Memory B cell (primary cell): ENCODE data around the gene PTPDC1.
A peak's percentile ranks its signal among the peaks of the same experiment; 100 is the strongest.

Experiments
- ATAC-seq: fragments of 150-1000 bp; cut with Tn5 transposase; 2 replicates; pipeline ENCODE4 v1.10.0; 2021; ENCODE audit warnings: low read depth, mild to moderate bottlenecking, moderate library complexity
- DNase-seq, 2 donors: peaks; one replicate each; pipeline ENCODE4 v3.0.0; 2022; ENCODE audit warnings: low spot score in 2 of 2
- H3K27ac Mint-ChIP-seq: one replicate; pipeline ENCODE4 v1.8.0; 2022; ENCODE audit warnings: mild to moderate bottlenecking, moderate library complexity, mixed read lengths
- H3K27me3 Mint-ChIP-seq: one replicate; pipeline ENCODE4 v1.8.0; 2022; ENCODE audit warnings: mixed read lengths
- H3K36me3 Mint-ChIP-seq: one replicate; pipeline ENCODE4 v1.8.0; 2022; ENCODE audit warnings: mild to moderate bottlenecking, mixed read lengths
- H3K4me1 Mint-ChIP-seq: one replicate; pipeline ENCODE4 v1.8.0; 2022; ENCODE audit warnings: mixed read lengths
- H3K4me3 Mint-ChIP-seq: one replicate; pipeline ENCODE4 v1.8.0; 2022; ENCODE audit warnings: mild to moderate bottlenecking, moderate library complexity, mixed read lengths
- H3K9me3 Mint-ChIP-seq: one replicate; pipeline ENCODE4 v1.8.0; 2022; ENCODE audit warnings: mixed read lengths

Gene PTPDC1

DNA sequence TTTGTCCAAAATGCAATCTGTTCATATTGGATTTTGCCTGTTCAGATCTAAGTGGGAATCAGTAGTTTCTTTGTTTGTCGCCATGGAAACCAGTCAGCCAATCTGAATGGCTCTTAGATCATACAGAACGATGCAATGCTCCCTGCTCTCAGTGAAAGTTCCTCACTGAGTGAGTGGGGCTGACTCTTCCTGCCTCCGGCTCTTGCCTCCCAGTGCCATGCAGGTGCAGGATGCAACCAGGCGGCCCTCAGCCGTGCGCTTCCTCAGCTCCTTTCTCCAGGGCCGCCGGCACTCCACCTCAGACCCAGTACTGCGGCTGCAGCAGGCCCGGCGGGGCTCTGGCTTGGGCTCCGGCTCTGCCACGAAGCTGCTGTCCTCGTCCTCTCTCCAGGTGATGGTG, at the start of gene PTPDC1:
Gene PTPDC1, plus strand, starts transcription at position 151 of the 400 bp plus-strand sequence. Its CDS starts 67 bp downstream, at position 218.
- H3K4me1 Mint-ChIP-seq, result no peaks in the 10 kb centered on the region
- peaks cover 10% of the 10 kb centered on the region for H3K36me3 Mint-ChIP-seq
- no peak within 1 kb of the TSS for H3K27ac Mint-ChIP-seq
- ATAC-seq (no peak), DNase-seq (no peak)
- H3K27me3 Mint-ChIP-seq, result no peaks in the 10 kb centered on the region
- H3K4me3 Mint-ChIP-seq, result no peak within 1 kb of the TSS
- no peaks in the 10 kb centered on the region for H3K9me3 Mint-ChIP-seq

GRCh38 chr9:94034511-94034910, 49.8 kb upstream of the PTPDC1 start:
- Mint-ChIP-seq H3K27ac (no peak overlapping the region), H3K27me3 (no peaks in the 10 kb centered on the region), H3K4me1 (peaks cover 16% of the 10 kb centered on the region), H3K4me3 (no peak overlapping the region), H3K36me3 (peaks cover 5% of the 10 kb centered on the region), H3K9me3 (no peaks in the 10 kb centered on the region)
- no peak for DNase-seq
- no peak for ATAC-seq

DNA sequence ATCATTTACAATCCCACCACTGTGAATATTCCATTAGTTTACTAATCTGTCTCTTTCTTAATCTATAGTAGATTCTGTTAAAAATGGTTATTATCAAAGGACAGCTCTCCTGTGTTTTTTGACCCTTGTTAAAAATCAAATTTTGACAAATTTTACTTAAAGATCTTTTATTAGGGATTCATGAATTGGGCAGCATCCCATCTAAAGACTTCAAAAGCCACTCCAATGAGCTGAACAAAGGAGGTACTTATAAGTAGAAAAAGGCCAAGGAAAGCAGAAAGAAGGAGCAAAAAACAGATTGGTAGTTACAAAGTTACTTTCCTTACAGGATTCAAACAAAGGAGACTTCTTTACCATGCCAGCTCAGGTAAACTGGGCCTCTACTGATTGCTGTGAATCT, 44.5 kb upstream of the PTPDC1 start:
- ATAC-seq, result no peak
- Mint-ChIP-seq H3K27ac (no peak overlapping the region), H3K4me1 (peaks cover 4% of the 10 kb centered on the region), H3K9me3 (no peaks in the 10 kb centered on the region), H3K4me3 (no peak overlapping the region), H3K27me3 (no peaks in the 10 kb centered on the region), H3K36me3 (peaks cover 6% of the 10 kb centered on the region)
- DNase-seq, result no peak

DNA sequence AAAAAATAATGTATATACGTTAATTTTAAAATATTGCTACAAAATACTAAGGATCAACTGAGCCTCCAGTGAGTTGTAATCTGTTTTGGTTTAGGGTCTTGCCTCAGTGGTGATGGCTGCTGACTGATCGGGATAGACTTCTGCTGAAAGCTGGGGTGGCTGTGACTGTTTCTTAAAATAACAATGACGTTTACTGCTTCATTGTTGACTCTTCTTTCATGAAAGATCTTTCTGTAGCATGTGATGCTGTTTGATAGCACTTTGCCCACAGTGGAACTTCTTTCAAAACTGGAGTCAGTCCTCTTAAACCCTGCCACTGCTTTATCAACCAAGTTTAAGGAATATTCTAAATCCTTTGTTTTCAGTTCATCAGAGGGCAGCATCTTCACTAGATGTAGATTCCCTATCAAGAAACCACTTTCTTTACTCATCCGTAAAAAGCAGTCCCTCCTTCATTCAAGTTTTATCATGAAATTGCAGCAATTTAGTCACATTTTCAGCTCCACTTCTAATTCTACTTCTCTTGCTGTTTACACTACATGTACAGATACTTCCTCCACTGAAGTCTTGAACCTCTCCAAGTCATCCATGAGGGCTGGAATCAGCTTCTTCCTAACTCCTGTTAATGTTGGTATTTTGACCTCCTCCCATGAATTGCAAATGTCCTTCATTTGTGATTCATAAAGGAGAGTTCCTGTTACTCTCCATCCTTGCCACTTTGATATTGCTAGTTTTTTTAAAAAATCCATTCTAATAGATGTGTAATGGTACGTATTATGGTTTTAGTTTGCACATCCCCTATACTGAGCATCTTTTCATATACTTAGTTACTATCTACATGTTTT, 41.5 kb upstream of the PTPDC1 start:
- Mint-ChIP-seq H3K4me1 (peaks cover 2% of the 10 kb centered on the region), H3K9me3 (no peaks in the 10 kb centered on the region), H3K27ac (no peak overlapping the region), H3K27me3 (no peaks in the 10 kb centered on the region), H3K36me3 (peaks cover 11% of the 10 kb centered on the region), H3K4me3 (no peak overlapping the region)
- no peak for ATAC-seq
- no peak for DNase-seq

- H3K4me3 Mint-ChIP-seq, result no peak overlapping the region
- peaks cover 3% of the 10 kb centered on the region for H3K9me3 Mint-ChIP-seq
- H3K27me3 Mint-ChIP-seq, result peaks cover 1% of the 10 kb centered on the region
- H3K4me1 Mint-ChIP-seq, result peaks cover 5% of the 10 kb centered on the region
- H3K36me3 Mint-ChIP-seq, result peaks cover 10% of the 10 kb centered on the region
- no peak for DNase-seq
- ATAC-seq, result no peak
- no peak overlapping the region for H3K27ac Mint-ChIP-seq
Observed at GRCh38 chr9:94054716-94055115, 29.5 kb upstream of the PTPDC1 start.

- Mint-ChIP-seq H3K27me3 (peaks cover 1% of the 10 kb centered on the region), H3K9me3 (peaks cover 3% of the 10 kb centered on the region), H3K27ac (no peak overlapping the region), H3K36me3 (peaks cover 15% of the 10 kb centered on the region), H3K4me3 (no peak overlapping the region), H3K4me1 (peaks cover 5% of the 10 kb centered on the region)
- ATAC-seq, result no peak
- no peak for DNase-seq
Observed at GRCh38 chr9:94056442-94056974, 27.8 kb upstream of the PTPDC1 start.

GRCh38 chr9:94057918-94058317, 26.3 kb upstream of the PTPDC1 start:
- H3K27ac Mint-ChIP-seq, result no peak overlapping the region
- no peak overlapping the region for H3K4me3 Mint-ChIP-seq
- peaks cover 7% of the 10 kb centered on the region for H3K9me3 Mint-ChIP-seq

GRCh38 chr9:94061864-94062263, 22.4 kb upstream of the PTPDC1 start:
- Mint-ChIP-seq H3K27me3 (no peaks in the 10 kb centered on the region), H3K4me3 (no peak overlapping the region), H3K4me1 (peaks cover 5% of the 10 kb centered on the region), H3K9me3 (peaks cover 7% of the 10 kb centered on the region), H3K27ac (no peak overlapping the region), H3K36me3 (peaks cover 21% of the 10 kb centered on the region)
- no peak for DNase-seq
- no peak for ATAC-seq

More at GRCh38 chr9:94057918-94058317, 26.3 kb upstream of the PTPDC1 start:
- Mint-ChIP-seq H3K36me3 (peaks cover 25% of the 10 kb centered on the region), H3K4me1 (peaks cover 3% of the 10 kb centered on the region), H3K27me3 (no peaks in the 10 kb centered on the region)
- no peak for ATAC-seq
- DNase-seq, result no peak

- Mint-ChIP-seq H3K36me3 (peaks cover 15% of the 10 kb centered on the region), H3K4me1 (peaks cover 5% of the 10 kb centered on the region), H3K4me3 (peak overlapping the region; percentile 38), H3K27ac (peak overlapping the region; percentile 83), H3K9me3 (peaks cover 5% of the 10 kb centered on the region), H3K27me3 (no peaks in the 10 kb centered on the region)
- DNase-seq, result peak; percentile 71 to 73
- peak; percentile 70 for ATAC-seq
Observed at GRCh38 chr9:94065535-94065961, 18.7 kb upstream of the PTPDC1 start.

- DNase-seq (no peak), ATAC-seq (no peak)
- H3K27me3 Mint-ChIP-seq, result no peaks in the 10 kb centered on the region
- no peak overlapping the region for H3K4me3 Mint-ChIP-seq
- H3K36me3 Mint-ChIP-seq, result peaks cover 19% of the 10 kb centered on the region
- no peak overlapping the region for H3K27ac Mint-ChIP-seq
- H3K9me3 Mint-ChIP-seq, result peaks cover 6% of the 10 kb centered on the region
- H3K4me1 Mint-ChIP-seq, result peaks cover 5% of the 10 kb centered on the region
Observed at GRCh38 chr9:94068257-94068656, 16.0 kb upstream of the PTPDC1 start.

GRCh38 chr9:94076557-94076956, 7.7 kb upstream of the PTPDC1 start:
- Mint-ChIP-seq H3K27ac (no peak overlapping the region), H3K4me3 (no peak overlapping the region), H3K4me1 (no peaks in the 10 kb centered on the region), H3K9me3 (peaks cover 3% of the 10 kb centered on the region), H3K36me3 (peaks cover 24% of the 10 kb centered on the region), H3K27me3 (no peaks in the 10 kb centered on the region)
- ATAC-seq, result no peak
- DNase-seq, result no peak

DNA sequence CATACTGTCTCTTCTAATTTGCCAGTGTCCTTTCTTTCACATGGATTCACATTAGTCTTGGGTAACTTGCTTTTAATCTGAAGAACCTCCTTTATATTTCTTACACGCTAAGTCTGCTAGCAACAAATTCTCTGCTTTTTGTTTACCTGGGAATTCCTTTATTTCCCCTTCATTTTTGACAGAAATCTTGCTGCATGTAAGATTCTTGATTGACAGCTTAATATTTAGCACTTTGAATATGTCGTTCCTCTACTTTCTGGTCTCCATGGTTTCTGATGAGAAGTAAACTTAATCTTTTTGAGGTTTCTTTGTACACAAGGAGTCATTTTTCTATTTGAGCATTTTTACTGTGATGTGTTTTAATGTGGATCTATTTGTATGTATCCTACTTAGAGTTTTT, 6.2 kb upstream of the PTPDC1 start:
- ATAC-seq, result no peak
- Mint-ChIP-seq H3K27me3 (no peaks in the 10 kb centered on the region), H3K9me3 (no peaks in the 10 kb centered on the region), H3K36me3 (peaks cover 17% of the 10 kb centered on the region), H3K4me3 (no peak overlapping the region), H3K4me1 (no peaks in the 10 kb centered on the region), H3K27ac (no peak overlapping the region)
- no peak for DNase-seq

DNA sequence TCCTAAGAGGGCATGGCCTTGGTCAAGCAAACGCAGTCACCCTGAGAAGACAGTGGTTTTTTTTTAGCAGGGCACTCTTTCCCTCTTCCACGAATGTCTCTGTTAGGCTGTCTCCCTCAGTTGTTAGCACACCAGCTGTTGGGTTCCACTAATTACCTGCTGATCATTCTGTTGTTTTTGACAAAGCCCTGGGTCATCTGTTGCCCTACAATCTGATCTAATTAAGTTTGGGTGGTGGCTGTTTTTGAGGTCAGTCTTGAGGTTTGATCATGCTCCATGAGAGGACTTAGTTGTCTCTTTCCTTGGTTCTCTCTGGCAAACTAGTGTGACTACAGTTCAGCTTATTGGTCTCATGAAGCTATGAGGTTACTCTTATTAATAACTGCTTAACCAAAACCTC, 5.0 kb upstream of the PTPDC1 start:
- H3K9me3 Mint-ChIP-seq, result no peaks in the 10 kb centered on the region
- no peaks in the 10 kb centered on the region for H3K4me1 Mint-ChIP-seq
- no peak for ATAC-seq

GRCh38 chr9:94080249-94080648, 4.0 kb upstream of the PTPDC1 start:
- Mint-ChIP-seq H3K9me3 (no peaks in the 10 kb centered on the region), H3K4me1 (no peaks in the 10 kb centered on the region), H3K27me3 (no peaks in the 10 kb centered on the region), H3K4me3 (no peak overlapping the region), H3K27ac (no peak overlapping the region), H3K36me3 (peaks cover 13% of the 10 kb centered on the region)
- ATAC-seq (no peak), DNase-seq (no peak)

More for the DNA sequence above, 5.0 kb upstream of the PTPDC1 start:
- DNase-seq, result no peak
- H3K27ac Mint-ChIP-seq, result no peak overlapping the region
- no peaks in the 10 kb centered on the region for H3K27me3 Mint-ChIP-seq
- H3K36me3 Mint-ChIP-seq, result peaks cover 13% of the 10 kb centered on the region
- H3K4me3 Mint-ChIP-seq, result no peak overlapping the region
